ENCODE measurements around the gene TTC34. TPM values are rescaled to one million over a fixed set of nuclear protein-coding genes. Genes with fewer than 3 reads are reported as not detected.

Gene TTC34
- total RNA-seq, 4 donors from 2014 or later, result 0.14 to 6.0 (median 0.75) TPM

DNA sequence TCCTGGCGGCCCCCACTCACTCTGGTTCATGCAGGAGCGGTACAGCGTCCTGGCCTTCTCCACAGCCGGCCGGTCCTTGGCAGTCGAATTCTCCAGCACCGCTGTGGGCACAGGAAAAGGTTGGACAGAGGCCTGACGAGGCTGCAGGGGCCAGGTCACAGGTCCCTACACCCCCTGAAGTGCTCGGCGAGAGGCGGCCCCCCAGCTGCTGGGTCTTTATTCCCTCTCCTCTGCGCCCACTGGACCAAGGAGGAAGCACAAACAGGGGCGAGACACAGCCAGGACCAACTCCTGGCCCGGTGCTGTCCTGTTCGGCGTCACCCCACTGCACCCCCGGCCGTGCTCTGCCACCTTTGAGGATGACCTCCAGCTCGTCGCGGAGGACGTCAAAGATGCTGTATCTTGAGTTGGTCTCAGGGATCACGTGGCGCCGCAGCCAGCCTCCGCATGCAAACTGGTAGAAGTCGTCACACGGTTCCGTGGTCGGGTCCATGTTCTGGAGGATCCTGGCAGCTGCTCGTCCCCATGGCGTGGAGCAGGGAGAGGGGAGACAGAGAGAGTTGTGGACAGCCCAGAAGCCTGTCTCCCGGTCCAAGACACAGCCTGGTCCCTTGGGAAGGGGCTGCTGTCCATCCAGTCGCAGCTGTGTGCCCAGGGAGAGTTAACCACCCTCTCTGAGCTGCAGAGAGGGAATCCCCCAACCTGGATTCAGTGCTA is 192.0 kb downstream of the TTC34 start:
- H3K27ac ChIP-seq, result no peak overlapping the region
- WGBS, 2 donors (ENCODE audit: low coverage in 1 of 2), result 86 to 100% methylated on average over 1 to 34 of the region's 34 CpGs
- no peaks in the 10 kb centered on the region for H3K36me3 ChIP-seq
- H3K4me1 ChIP-seq, result peaks cover 0 to 8% (median 2%) of the 10 kb centered on the region in 4 donors
- no peak for DNase-seq
- in situ Hi-C loops (cut with MboI; ENCODE audit: low pct_ligation_motif_present in 1 of 4, low pct_unique_long_range_greater_than_20kb in 1 of 4, low sequenced_read_pairs in 3 of 4) (no loop called here), intact Hi-C loops (cut with DNase I; ENCODE audit: low total_unique reads) (no loop called here)
- TF ChIP-seq POLR2AphosphoS5 (IDR thresholded peaks at IDR 0.05) (no peak), EP300 (IDR thresholded peaks at IDR 0.05; ENCODE audit: low read depth) (no peak), POLR2A (IDR thresholded peaks at IDR 0.05) (no peak)
- TF ChIP-seq, protein P1, sequence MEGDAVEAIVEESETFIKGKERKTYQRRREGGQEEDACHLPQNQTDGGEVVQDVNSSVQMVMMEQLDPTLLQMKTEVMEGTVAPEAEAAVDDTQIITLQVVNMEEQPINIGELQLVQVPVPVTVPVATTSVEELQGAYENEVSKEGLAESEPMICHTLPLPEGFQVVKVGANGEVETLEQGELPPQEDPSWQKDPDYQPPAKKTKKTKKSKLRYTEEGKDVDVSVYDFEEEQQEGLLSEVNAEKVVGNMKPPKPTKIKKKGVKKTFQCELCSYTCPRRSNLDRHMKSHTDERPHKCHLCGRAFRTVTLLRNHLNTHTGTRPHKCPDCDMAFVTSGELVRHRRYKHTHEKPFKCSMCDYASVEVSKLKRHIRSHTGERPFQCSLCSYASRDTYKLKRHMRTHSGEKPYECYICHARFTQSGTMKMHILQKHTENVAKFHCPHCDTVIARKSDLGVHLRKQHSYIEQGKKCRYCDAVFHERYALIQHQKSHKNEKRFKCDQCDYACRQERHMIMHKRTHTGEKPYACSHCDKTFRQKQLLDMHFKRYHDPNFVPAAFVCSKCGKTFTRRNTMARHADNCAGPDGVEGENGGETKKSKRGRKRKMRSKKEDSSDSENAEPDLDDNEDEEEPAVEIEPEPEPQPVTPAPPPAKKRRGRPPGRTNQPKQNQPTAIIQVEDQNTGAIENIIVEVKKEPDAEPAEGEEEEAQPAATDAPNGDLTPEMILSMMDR (IDR thresholded peaks at IDR 0.05), result no peak
- no peak overlapping the region for H3K4me3 ChIP-seq
- H3K27me3 ChIP-seq, result peaks cover 5% of the 10 kb centered on the region
- H3K9me3 ChIP-seq, result peaks cover 2 to 3% of the 10 kb centered on the region in 2 donors

- intact Hi-C loops (cut with DNase I; ENCODE audit: low total_unique reads), result no loop called here
- DNase-seq, result peak; percentile 7
- no peak overlapping the region for H3K27ac ChIP-seq
- no peak for TF ChIP-seq POLR2AphosphoS5 (IDR thresholded peaks at IDR 0.05)
- TF ChIP-seq, protein P1 (IDR thresholded peaks at IDR 0.05), result no peak
- no peak for TF ChIP-seq EP300 (IDR thresholded peaks at IDR 0.05; ENCODE audit: low read depth)
- H3K36me3 ChIP-seq, result no peaks in the 10 kb centered on the region
- H3K4me1 ChIP-seq, result peaks cover 0 to 8% (median 2%) of the 10 kb centered on the region in 4 donors
- no peak overlapping the region for H3K4me3 ChIP-seq
- in situ Hi-C loops (cut with MboI; ENCODE audit: low pct_ligation_motif_present in 1 of 4, low pct_unique_long_range_greater_than_20kb in 1 of 4, low sequenced_read_pairs in 3 of 4), result no loop called here
- H3K27me3 ChIP-seq, result peaks cover 8% of the 10 kb centered on the region
- WGBS, 2 donors (ENCODE audit: low coverage in 1 of 2), result 81% methylated on average over 12 of the region's 13 CpGs; no CpG with 5 or more reads in 1 of the 2 donors
- H3K9me3 ChIP-seq, result no peaks in the 10 kb centered on the region
These were observed 193.8 kb downstream of the TTC34 start for GRCh38 chr1:2607641-2608091.

- no peak for DNase-seq
- H3K36me3 ChIP-seq, result no peaks in the 10 kb centered on the region
- intact Hi-C loops (cut with DNase I; ENCODE audit: low total_unique reads) (no loop called here), in situ Hi-C loops (cut with MboI; ENCODE audit: low pct_ligation_motif_present in 1 of 4, low pct_unique_long_range_greater_than_20kb in 1 of 4, low sequenced_read_pairs in 3 of 4) (no loop called here)
- peaks cover 8% of the 10 kb centered on the region for H3K27me3 ChIP-seq
- no peak overlapping the region for H3K4me3 ChIP-seq
- no peak overlapping the region for H3K27ac ChIP-seq
- no peaks in the 10 kb centered on the region for H3K9me3 ChIP-seq
- H3K4me1 ChIP-seq, result peaks cover 0 to 8% (median 2%) of the 10 kb centered on the region in 4 donors
- TF ChIP-seq POLR2A (IDR thresholded peaks at IDR 0.05) (no peak), EP300 (IDR thresholded peaks at IDR 0.05; ENCODE audit: low read depth) (no peak), POLR2AphosphoS5 (IDR thresholded peaks at IDR 0.05) (no peak)
- TF ChIP-seq, protein P1 (IDR thresholded peaks at IDR 0.05), result no peak
- WGBS, 2 donors (ENCODE audit: low coverage in 1 of 2), result 77% methylated on average over 34 of the region's 36 CpGs; no CpG with 5 or more reads in 1 of the 2 donors
These were observed 194.4 kb downstream of the TTC34 start for GRCh38 chr1:2606881-2607621.

DNA sequence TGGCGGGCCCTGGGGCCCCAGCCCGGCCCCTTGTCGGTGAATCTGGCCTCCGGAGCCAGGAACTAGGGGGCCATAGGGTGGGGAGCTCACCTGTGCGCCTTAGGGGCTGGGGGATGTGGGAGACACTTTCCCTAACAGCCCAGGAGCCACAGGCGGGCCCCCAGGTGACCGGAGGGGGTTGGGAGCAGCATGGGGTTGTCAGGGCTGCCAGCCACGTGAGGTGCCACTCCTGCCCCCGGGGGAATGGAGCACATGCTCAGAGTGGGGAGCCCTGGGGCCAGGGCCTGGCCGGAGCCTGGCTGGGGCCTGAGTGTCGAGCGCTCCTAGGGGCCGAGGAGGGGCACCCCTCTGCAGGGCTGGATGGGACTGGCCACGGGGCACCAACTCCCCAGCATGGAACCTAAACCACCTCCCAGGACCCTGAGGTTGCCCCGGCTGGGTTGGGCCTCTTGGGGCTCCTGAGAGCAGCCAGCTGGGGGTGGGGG is 195.1 kb downstream of the TTC34 start:
- no peaks in the 10 kb centered on the region for H3K36me3 ChIP-seq
- no peaks in the 10 kb centered on the region for H3K9me3 ChIP-seq
- peaks cover 8% of the 10 kb centered on the region for H3K27me3 ChIP-seq
- TF ChIP-seq POLR2A (IDR thresholded peaks at IDR 0.05) (no peak), EP300 (IDR thresholded peaks at IDR 0.05; ENCODE audit: low read depth) (no peak), POLR2AphosphoS5 (IDR thresholded peaks at IDR 0.05) (no peak)
- TF ChIP-seq, protein P1 (IDR thresholded peaks at IDR 0.05), result no peak
- 88% methylated on average over 8 of the region's 15 CpGs; no CpG with 5 or more reads in 1 of the 2 donors for WGBS, 2 donors (ENCODE audit: low coverage in 1 of 2)
- in situ Hi-C loops (cut with MboI; ENCODE audit: low pct_ligation_motif_present in 1 of 4, low pct_unique_long_range_greater_than_20kb in 1 of 4, low sequenced_read_pairs in 3 of 4), result no loop called here
- no peak overlapping the region for H3K4me3 ChIP-seq
- intact Hi-C loops (cut with DNase I; ENCODE audit: low total_unique reads), result no loop called here
- H3K27ac ChIP-seq, result no peak overlapping the region
- no peak for DNase-seq
- peaks cover 0 to 7% (median 2%) of the 10 kb centered on the region in 4 donors for H3K4me1 ChIP-seq
